GM19193 (cell line): ENCODE measurements around the gene ALG9.
A peak's percentile ranks its signal among the peaks of the same experiment; 100 is the strongest.

Experiments
- POLR2A ChIP-seq: IDR thresholded peaks from 4 replicates; pipeline ENCODE4 v1.6.1; 2011; ENCODE audit not compliant: insufficient read depth, insufficient read length; ENCODE audit errors: extremely low read depth

Gene ALG9

DNA sequence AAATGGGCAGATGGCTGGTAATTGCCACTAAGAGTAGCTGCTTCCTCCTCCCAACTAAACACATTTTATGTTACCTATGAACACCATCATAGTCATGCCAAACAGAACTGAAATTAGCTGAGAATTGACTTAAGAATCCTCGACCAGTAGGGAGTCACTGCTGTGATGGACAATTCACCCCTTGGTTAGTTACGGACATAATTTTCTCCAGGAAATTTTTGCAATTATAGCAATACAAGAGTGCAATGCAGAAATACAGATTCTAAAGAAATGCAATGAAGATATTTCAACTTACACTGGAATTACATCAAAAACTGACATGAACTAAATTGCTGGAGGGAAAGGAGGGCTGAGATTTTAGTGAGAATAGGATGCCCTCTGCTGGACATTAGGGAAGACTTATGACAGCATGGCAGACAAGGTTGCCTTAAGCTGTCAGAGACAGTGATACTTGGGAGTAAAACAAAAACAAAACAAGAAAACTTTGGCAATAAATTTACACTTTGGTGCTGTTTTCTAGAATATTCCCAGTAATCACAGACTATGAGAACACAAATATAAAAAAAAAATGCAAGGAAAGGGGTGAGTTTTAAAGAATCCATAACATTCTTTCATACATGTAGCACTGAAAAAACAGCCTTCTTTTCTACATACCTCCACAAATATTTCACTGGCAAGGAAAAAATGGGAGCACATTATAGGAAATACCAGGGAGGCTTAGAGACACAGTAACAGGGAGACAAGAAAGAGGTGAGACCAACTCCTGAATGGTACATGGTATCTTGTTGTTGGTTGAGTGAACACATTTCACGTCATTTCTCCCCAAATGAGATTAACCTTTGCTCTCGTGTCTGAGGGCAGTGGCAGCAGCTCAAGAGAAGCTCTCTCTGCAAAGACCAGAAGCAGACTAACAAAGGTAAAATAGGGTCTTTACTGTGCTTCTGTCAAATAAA, 94.0 kb downstream of the ALG9 start:
- no peak for TF ChIP-seq POLR2A

DNA sequence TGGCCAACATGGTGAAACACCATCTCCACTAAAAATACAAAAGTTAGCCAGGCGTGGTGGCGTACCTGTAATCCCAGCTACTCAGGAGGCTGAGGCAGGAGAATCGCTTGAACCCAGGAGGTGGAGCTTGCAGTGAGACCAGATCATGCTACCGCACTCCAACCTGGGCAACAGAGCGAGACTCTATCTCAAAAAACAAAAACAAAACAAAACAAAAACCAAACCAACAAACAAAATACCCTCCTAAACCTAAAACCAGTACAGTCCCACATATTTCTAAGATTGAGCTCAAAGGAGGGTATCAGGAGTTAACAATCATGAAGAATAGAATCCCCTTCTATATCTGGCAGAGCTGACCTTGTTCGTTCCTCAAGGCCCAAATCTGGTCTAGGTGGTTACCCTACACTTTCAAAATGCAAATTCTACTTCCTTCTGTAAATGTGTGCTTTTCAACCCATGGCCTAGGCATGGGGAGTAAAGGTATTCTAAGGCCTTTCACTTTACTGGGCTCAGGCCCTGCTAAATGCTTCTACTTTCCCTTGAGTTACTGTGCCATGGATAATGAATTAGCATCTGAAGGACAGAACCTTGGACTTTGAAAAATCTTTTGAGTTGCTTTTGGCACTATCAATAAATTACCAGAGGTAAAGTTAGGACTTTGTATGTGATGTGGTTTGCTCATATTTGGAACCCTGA, 94.8 kb downstream of the ALG9 start:
- no peak for TF ChIP-seq POLR2A

DNA sequence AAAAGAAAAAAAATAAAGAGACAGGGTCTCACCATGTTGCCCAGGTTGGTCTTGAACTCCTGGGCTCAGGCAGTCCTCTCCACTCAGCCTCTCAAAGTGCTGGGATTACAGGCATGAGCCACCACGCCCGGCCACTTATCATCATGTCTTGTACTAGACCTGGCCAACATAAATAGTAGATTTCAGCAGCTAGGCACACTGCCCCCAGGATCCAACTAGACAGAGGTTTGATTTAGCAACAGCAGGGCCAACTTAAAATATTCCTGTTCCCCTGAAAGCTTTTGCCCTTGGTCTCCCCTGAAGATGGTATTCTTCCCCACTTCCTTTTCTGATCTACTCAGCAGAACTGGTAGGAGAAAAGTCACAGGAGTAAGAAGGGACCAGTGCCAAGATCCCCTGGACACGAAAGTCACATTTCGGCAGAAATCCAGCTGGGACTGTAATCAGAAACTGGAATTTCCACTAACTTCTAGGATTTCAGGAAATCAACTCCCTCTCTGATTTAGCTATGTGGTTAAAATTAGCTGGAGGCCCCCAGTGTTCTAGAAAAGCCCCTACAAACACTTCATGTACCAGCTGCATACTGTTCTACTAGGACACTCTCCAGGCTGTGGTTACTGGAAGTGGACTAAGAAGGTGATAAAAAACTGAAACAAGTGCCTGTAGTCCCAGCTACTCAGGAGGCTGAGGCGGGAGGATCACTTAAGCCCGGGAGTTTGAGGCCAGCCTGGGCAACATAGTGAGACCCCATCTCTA, 96.2 kb downstream of the ALG9 start:
- no peak for TF ChIP-seq POLR2A

DNA sequence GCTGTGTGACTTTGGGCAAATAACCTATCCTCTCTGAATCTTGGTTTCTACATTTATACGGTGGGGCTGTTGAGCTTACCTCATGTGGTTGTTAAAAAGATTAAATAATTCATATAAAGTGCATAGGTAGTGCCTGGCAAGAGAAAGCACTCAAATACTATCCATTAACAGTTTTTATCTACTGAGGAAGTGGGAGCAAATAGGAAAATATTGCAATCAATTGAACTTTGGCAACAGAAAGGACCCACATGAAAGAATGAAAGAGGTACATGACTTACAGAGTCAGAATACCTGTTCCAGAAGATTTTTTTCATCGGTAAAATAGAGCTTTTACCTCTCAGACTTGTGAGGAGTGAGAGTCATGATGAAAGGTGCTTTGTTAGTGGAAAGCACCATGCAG, 98.8 kb downstream of the ALG9 start:
- no peak for TF ChIP-seq POLR2A

DNA sequence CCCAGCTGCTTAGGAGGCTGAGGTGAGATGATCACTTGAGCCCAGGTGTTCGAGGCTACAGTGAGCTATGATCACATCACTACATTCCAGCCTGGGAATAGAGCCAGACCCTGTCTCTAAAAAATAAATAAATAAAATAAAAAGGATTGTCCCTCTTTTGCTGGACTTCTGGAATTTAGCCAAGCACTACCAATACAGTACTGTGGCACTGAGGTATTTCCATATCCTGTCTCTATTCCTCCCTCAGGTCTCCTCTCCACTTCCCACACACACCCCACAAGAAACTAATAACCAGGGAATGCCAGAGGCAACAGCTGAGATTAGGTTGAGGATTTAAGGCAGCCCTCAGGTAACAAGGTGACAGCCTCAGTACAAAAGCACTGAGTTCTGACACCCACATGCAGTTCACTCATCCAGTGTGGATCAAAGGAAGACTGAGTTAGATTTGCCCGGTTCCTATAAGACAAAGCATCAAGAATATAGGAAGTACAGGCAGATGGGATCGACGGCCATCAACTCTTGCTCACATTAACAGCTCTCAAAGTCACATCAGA, 100.7 kb downstream of the ALG9 start:
- no peak for TF ChIP-seq POLR2A

- TF ChIP-seq POLR2A, result no peak
Observed at GRCh38 chr11:111766834-111767142, 104.6 kb downstream of the ALG9 start.

DNA sequence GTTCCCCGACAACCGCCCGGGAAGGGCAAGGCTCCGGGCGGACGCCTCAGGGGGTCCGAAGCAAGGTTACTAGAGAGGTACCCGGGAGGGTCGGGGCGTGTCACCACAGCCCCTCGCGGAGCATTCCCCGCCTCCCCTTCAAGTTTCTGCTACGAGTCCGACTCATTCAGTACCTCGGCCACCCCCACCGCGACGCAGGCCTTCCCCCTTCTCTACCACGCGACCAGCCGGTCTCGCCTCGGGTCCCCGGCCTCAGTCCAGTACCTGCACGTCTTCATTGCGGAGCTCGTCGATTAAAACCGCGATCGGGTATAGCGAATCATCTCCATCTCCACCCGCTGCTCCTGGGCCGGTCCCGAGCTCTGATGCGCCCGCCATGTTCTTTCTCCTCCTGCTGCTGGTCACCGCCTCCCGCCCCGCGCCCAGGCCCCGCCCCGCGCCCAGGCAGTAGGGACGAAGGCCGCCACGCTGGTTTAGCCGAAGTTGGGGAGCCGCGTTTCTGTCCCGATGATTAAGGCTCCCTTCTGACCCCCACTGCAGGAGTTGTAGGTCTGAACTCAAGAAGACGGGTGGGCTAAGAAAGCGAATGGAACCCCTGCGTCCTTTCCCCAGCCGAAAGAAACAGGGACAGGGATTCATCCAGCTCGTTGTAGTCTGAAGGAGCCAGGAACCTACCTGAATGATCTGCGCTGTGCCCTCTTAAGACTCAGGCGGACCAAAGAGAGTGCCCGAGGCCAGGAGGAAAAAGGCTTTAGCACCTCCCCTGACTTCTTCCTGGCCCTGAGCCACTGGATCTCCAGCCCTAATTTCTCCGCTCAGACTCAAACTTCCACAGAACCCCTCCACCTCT, 105.2 kb downstream of the ALG9 start, which contains the start of gene PPP2R1B:
PPP2R1B (minus strand) TSS at position 406 of the 850 bp plus-strand sequence; CDS start at position 378, 28 bp downstream.
- peak; percentile 65 for TF ChIP-seq POLR2A

- no peak for TF ChIP-seq POLR2A
Observed at GRCh38 chr11:111765320-111765983, 105.9 kb downstream of the ALG9 start.

DNA sequence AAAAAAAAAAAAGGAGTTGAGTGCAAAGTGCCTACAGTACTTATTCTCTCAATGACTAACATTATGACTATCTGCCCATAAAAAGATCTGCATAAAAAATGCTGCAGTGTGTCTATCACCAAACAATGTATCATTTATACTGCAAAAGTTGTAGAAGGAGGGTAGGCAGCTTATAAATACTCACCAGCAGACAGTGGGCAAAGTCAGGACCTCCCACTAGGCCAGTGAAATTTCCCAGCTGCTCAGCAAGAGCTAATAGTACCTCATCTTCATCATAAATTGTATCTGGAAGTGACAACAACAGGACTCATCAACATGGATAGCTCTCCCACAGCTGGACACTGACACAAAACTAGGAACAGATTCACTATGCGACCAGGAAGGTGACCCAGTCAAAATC, 106.8 kb downstream of the ALG9 start:
- TF ChIP-seq POLR2A, result no peak

GRCh38 chr11:111762981-111763643, 108.3 kb downstream of the ALG9 start:
- no peak for TF ChIP-seq POLR2A

GRCh38 chr11:111762526-111762925, 108.9 kb downstream of the ALG9 start:
- no peak for TF ChIP-seq POLR2A

- no peak for TF ChIP-seq POLR2A
Observed at GRCh38 chr11:111761036-111761435, 110.3 kb downstream of the ALG9 start.
